Left renal pelvis (tissue), 4 donors: ENCODE data around the gene SLC12A8. TPM values are rescaled to one million over a fixed set of nuclear protein-coding genes. Genes with fewer than 3 reads are reported as not detected.

ENCODE experiments used
- DNase-seq, 4 donors: peaks; one replicate each; pipeline ENCODE4 v3.0.0-alpha.2; 2013; ENCODE audit warnings: low read depth in 4 of 4, low spot score in 3 of 4
- polyA plus RNA-seq, 4 donors: library from polyadenylated mRNA; unstranded; fragments of 120-200 nt; gene quantifications; one replicate each; pipeline ENCODE4 v1.2.1, GENCODE V29; 2013; ENCODE audit not compliant: insufficient read length in 4 of 4

SLC12A8 gene
- polyA plus RNA-seq, 4 donors = 0.75 to 6.7 (median 5.2) TPM

DNA sequence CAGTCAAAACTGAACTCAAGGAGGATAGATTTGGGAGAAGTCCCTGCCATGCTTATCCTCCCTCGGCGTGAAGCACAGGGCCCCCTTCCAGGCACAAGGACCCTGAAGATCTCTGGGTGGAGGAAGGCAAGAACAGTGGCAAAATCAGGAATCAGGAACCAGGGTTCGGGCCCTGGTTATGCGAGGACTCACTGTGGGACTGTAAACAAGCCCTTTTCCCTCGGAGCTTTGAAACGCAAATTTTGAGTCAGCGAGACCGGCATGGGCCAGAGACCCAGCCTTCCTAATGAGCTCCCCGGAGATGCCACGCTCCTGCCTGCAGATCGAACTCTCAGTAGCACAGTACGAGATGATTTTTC, 70.1 kb downstream of the SLC12A8 start:
- no peak for DNase-seq

DNA sequence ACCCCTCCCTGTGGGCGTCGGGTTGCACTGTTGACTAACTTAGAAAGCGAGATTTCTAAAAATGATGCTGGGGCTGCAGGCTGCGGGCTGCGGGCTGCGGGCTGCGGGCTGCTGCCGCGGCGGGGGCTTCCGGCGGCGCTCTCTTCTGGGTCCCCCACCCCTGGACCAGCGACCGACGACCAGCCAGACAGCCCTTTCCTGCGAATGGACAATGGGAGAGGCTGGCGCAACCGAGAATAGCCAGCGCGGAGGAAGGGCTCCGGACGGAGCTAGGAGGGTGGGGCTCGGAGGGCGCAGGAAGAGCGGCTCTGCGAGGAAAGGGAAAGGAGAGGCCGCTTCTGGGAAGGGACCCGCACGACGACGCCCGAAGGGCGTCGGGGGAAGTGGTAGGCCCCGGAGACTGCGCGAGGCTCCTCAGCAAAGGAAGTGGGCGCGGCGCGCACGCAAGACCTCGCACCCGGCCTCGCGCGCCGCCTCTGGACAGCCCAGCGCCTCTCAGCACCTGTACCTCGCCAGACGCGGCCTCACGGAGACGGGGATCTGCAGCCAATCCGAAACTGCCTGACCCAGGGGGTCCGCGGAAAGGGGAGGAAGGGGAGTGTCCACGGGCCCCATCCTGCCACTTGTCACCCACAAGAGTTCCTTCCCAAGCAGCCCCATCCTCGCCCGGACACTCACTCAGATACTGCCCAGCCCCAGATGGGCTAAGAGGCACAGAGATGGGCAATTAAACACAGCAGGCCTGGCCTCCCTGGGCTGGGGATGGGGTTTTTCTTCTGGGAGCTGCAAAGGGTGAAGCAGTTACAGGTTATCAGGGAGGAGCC, 70.7 kb downstream of the SLC12A8 start:
- peak in 2 of 4 donors; percentile 34 to 40 for DNase-seq

DNA sequence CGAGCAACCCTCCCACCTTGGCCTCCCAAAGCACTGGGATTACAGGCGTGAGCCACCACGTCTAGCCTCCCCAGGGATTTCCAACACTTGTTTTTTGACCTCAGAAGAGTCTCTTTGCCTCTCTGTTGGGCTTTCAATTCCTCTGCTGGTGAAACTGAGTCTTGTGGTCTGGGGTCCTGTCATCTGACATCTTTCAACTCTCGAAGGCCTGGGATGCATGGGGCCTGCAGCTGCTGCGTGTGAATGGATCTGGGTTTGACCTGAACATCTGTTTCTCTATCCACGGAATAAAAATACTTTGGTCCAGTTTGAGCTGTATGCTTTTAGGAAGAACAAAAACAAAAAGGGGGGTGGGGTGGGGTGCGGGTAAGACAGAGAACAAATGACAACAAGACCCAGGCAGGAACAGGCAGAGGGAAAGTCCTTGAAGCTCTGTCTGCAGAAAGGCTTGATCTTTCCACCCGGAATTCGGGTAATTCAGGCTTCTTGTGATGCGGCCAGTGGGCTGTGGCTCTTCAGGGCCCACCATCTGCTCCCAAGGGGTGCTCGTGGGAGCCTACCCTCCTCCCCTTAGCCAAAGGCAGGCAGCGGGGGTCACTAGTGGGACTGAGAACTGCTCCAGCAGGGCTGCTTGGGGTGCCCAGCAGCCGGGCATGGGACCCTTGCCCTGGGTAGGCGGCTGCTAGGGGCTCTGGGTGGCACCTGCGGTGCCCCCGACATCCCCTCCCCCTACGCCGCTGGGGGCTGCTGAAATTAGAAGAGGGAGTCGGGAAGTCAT, 71.5 kb downstream of the SLC12A8 start:
- DNase-seq = no peak

DNA sequence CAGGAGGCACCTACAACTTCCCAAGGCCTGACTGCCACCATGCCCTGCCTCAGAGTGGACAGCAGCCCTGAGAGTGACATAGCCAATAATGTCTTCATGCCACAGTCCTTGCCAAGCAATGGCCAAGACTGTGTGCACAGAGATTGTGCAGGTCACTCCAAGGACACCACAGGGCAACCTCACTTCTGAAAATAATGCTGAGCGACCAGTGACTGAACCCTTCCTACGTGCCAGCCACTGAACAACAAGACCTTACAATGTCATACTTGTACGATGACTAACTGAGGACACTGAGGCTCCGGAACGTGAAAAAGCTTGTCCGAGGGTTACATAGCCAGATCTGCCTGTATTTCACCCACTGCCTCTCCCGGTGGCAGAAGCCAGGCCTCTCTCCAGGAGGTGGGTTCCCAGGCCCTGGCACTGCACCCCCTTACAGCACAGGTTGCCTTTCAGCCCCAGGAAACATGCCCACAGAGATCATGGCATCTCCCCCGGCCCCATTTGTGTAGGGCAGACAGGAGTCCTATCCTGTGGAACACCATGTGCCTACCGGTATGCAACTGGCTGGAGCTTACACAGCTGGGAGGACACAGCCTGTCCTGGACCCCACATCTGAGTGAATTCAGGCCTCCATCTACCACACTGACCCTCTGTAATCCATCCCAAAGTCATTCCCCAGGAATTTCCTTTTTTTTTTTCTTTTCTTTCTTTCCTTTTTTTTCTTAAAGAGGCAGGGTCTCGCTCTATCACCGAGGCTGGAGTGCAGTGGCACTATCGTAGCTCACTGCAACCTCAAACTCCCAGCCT, 72.3 kb downstream of the SLC12A8 start:
- no peak for DNase-seq

DNA sequence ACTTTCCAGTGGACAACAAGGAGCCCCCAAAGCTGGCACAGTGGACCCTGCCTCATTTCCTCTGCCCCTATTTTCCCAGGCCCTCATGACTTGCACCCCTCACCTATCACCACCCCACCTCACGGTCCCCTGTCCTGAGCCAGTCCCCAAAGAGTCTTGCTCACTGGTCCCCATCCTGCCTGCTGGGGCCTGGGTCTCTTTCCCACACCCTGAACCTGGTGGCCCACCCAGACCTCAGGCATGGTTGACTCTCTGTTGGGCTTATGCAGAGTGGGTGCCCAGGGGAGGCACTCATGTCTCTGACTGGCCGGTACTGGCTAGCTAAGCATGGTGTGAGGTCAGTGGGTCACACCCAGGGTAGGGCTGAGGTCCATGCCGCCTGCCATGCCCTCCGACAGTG, 73.2 kb downstream of the SLC12A8 start:
- no peak for DNase-seq

DNA sequence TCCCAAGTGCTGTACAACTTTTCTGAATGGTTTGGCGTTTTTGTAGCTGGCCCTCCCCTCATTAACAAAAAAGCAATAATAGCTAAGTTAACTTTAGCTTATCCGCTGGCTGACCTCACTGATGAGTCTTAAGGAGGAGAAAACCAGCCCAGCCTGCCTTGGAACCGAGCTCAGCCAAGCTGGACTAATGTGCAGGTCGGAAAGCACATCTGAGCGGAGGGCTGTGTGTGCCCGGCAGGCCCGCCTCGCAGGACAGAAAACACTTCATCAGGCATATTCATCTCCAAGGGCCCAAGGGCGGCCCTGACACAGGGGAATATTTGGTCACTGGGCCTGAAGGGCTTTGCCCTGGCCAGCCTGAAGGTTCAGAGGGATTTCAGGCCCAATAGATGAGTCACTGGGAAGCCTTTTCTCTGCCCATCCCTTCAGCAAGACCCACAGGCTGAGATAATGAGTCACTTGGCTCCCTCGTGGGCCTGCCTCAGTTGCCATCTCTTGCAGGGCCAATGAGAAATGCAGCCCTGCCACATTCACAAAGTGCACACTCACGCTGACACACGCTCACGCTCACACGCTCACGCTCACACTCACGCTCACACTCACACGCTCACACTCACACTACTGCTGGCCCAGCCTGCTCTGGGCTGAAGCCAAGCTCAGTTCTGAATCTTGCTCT, 75.1 kb downstream of the SLC12A8 start:
- DNase-seq = no peak

DNA sequence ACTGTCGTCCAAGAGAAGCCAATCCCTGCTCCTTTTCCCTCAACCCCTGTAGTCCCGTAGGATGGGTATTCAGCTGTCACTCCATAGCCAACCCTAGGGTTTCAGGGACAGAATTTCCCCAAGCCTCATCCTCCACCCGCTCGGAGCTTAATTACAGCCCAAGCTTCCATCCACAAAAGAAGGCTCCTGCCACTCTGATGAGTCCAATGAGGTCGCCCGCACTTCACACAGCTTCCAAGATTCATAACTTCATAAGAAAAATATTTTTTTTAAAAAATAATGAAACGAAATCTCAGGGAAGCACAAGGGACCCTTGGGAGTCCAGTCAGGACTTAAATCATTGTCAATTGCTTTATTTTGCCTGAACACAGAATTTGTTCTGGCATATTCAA, 75.6 kb downstream of the SLC12A8 start:
- DNase-seq = no peak

DNA sequence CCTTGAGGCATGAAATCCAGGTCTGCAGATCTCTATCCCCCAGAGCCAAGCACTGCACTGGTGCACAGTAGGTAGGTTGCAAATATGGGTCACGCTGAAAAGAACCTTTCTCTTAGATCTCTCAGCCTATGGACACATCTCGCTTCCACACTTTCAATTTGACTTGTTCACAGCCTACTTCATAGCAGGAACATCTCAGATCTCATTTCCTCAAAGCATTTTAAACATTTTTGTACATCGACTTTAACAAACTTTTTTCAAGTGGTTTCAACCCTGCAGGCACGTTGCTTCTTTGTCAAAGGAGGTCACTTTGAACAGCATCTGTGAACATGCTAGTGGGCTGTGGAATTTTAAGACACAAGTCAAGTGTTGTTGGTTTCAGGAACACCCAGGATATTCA, 76.0 kb downstream of the SLC12A8 start:
- DNase-seq = no peak

DNA sequence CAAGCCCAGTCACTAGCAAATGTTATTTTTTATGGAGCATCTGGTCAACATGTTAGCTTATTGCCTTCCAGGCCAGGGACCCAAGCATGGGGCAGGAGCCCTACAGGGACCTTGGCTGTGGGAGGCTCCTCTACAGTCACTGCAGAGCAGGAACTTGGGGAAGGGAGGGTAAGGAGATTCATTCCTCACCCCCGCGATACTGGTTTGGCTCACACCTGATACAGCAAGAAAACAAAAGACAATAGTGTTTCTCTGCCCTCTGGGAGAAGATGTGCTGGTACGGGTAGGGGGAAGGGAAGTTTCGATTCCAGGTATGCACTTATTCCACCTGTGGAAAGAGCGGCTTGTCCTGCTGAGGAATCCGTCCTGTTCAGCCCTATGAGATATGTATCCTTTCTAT, 77.6 kb downstream of the SLC12A8 start:
- no peak for DNase-seq

DNA sequence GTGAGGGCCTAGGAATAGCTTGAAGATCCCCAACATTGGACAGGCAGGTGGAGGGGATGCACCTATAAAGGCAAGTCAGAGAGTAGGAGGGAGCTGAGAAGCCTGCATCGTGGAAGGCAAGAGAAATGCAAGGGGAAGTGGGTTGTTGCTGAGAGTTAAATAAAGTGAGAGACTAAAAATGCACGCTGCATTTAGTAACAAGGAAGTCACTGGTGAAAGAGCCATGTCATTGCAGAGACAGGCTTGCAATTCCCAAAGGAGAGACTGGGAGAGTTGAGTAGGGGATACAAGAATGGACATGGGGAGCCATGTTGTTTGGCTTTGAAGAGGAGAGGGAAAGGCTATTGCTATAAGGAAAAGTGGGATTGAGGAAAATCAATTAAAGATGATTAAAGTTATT, 79.7 kb downstream of the SLC12A8 start:
- no peak for DNase-seq

DNA sequence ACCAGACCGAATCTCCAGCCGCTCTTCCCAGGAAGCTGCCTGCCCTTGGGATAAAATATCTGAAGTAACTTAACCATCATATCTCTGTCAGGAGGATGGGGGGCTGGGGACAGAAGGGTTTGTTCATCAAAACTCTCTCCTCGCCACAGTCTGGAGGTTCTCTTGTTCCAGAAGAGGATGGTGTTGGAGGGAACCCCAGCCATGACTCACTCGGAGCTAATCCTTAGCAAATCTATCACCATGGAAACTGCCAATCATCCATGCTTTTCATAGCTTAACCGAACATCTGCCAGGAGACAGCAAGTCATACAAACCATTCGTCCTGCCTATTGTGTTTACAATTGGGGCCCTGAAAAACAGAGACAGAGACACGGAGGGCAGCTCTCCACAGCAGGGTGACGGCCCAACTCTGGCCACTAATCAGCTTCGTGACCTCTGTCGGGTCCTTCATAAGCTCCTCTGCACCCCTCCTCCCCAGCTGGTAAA, 83.0 kb downstream of the SLC12A8 start:
- DNase-seq = no peak

DNA sequence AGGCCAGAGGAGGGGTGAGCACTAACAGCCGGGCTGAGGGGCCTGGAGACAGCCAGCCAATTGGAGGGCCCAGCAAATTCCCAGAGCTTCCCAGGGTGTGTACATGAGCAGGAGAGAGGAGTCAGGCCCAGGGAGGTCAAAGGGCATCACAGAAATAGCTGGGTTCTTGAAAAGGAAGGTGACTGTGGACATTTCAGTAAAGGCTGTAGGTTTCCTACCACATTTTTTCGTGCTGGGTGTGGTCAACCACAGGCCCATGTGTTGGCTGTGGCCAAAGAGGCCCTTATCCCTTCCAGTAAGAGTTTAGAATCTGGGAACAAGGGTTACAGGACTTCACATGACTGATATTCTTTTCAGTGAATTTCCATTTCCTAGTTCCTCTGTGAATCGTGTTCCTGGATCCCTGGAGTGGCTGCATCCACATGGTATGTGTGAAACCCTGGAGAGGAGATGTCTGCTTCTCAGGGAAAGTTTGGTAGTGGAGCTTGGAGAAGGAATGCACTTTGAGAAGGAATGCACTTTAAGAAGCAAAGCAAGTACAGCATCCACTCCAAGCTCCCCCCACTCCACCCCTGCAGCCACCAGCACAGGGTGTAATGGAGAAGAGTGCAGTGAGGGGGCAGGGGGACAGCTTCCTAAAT, 83.6 kb downstream of the SLC12A8 start:
- DNase-seq = no peak

DNA sequence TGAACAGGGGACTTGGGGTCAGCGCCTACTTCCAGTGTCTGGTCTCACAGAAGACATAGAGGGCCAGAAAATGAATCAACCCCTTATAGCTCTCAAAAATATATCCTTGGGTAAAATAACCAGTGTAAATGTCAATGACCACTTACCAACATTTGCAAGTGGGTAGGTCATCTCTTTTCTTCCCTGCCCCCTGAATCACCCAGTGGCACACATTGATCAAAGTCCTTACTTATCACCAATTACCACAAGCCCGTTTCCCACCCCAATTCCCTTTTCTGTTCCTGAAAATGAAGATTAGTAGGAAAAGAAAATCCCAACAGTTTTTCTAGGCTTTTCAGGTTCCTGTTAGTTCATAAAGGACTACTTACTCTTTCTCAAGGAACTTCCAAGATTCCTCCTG, 86.2 kb downstream of the SLC12A8 start:
- no peak for DNase-seq

DNA sequence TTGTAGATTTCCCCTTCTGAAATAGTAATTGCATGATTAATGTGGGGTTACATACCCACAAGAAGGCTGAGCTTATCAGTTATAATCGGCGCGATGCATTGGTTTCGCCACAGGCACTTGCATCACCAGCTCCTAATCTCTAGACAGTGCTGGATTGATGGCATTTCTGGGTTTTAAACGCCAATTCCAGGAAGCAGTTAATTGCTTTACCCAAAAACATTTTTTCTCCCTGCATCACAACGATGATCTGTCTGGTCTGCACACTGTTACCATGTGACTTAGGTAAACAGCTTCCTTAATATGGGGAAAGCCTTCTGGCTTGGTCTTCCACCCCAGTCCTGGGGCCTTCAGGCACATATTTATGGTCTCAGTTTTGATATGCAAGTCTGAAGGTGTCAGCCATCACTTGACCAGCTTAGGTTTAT, 86.7 kb downstream of the SLC12A8 start:
- DNase-seq = no peak

DNA sequence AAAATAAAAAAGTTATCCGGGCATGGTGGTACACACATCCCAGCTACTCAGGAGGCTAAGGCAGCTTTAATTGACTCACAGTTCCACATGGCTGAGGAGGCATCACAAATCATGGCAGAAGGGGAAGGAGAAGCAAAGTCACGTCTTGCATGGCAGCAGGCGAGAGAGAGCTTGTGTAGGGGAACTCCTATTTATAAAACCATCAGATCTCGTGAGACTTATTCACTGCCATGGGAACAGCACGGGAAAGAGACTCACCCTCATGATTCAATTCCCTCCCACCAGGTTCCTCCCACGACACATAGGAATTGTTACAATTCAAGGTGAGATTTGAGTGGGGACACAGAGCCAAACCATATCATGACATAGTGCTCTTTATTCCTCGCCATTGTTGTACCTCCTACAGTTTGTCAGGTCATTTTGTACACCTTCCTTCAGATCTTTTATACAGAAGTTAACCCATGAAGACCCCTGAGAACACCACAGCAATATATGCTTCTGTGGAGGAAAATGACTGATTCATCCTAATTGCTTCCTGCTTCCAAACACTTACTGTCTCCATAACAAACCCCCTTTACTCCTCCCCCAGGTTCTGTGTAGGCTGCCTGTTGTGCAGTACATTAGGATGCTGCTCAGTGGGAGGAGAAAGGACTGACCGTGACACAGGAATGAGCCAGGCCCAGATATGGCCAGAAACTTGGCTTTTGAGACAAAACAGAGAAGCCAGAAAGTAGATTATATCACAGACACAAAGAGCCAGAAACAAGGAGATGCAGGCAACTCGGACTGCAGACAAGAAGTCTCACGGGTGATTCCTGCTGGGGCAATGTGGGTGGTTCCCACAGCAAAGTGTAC, 88.9 kb downstream of the SLC12A8 start:
- DNase-seq = no peak

DNA sequence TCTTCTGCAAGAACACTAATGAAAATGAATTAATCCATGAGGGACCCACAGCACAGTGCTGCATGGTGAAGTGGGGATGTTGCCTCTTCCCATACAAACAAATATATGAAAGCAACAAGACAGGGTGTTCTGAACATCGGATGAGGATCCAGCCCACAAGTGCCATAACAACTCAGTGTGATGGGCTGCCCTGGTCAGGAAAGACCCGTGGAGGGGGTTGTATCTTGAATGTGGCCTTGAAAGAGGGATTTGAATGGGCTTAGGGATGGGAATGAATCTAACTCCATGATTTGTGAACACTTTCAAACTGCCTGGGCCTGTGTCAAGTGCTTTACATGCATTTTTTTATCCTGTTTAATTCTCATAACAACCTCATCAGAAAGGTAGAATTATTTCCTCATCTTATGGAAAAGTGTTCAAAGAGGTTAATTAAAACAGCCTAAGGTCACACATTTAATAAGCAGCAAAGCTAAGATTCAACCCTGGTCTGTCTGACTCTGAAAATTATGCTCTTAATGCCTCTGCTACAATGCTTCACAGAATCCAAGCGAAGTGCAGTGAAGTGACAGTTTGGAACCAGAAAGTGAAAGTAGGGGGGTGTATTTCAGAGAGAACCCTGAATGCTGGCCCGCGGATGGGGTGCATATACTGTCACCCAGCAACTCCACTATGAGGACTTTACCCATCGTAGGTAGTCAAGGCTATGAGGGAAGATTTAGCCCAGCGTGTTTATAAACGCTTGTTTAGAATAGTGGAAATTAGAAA, 91.1 kb downstream of the SLC12A8 start:
- DNase-seq = no peak

DNA sequence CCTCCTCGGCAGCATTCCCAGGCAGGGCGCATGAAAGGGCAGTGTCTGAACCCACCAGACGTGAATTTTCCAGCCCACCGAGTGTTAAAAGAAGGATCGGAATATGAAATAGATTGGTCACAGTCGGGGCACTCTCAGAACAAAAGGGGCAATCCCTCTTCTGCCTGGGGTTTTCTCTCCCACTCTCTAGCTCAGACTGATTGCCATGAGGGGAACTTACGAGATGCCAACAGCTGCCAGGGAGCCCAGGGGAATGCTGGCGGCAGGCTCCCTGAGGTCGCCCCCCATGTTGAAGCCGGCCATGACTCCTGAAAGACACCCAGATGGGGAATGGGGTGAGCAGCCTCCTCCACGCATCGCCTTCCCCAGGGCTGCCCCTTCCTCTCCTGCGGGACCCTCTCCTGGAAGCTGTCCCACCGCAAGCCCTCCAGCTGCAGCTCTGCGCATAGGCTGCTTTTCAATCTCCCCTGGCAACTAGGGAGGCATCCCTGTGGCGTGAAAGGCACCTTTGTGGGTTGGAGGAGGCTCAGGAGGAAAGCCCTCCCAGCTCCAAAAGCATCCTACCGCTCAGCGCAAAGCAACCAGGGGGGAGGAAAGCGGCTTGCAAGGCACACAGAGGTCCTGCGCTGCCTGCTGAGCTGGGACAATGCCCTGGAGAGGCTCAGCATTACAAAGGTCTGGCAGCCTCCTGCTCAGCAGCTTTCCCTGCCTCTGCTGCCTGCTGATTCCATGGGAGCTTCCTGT, 92.0 kb downstream of the SLC12A8 start:
- no peak for DNase-seq
